Hematopoietic multipotent progenitor cell treated with erythropoietin and hydrocortisone succinate and interleukin-3 and kit ligand, for 4 days (in vitro differentiated cells): ENCODE results near the gene SYCP2L.
"Not testable (repeated sequence)": the region's sequence is repeated elsewhere in the genome, so short reads cannot be mapped to it uniquely, and the experiment has no call there.

Experiments
- DNase-seq: peaks from one replicate; pipeline ENCODE4 v3.0.0-alpha.2; 2015

Gene SYCP2L

GRCh38 chr6:10957414-10957886, 70.6 kb downstream of the SYCP2L start:
- DNase-seq = no peak

- no peak for DNase-seq
Observed at GRCh38 chr6:10960171-10960570, 73.3 kb downstream of the SYCP2L start.

GRCh38 chr6:10961837-10962236, 75.0 kb downstream of the SYCP2L start:
- DNase-seq = no peak

GRCh38 chr6:10962673-10963072, 75.8 kb downstream of the SYCP2L start:
- DNase-seq = no peak

- DNase-seq = no peak
Observed at GRCh38 chr6:10963113-10963512, 76.3 kb downstream of the SYCP2L start.

- no peak for DNase-seq
Observed at GRCh38 chr6:10964684-10965083, 77.8 kb downstream of the SYCP2L start.

GRCh38 chr6:10968776-10969175, 81.9 kb downstream of the SYCP2L start:
- no peak for DNase-seq

- no peak for DNase-seq
Observed at GRCh38 chr6:10970731-10971130, 83.9 kb downstream of the SYCP2L start.

- DNase-seq = no peak
Observed at GRCh38 chr6:10972196-10972595, 85.3 kb downstream of the SYCP2L start.

GRCh38 chr6:10976571-10976970, 89.7 kb downstream of the SYCP2L start:
- no peak for DNase-seq

GRCh38 chr6:10977231-10977968, 90.5 kb downstream of the SYCP2L start:
- no peak for DNase-seq

- no peak for DNase-seq
Observed at GRCh38 chr6:10979603-10980002, 92.8 kb downstream of the SYCP2L start.

GRCh38 chr6:10981409-10981808, 94.6 kb downstream of the SYCP2L start:
- no peak for DNase-seq

- not testable (repeated sequence) for DNase-seq
Observed at GRCh38 chr6:10984959-10985358, 98.1 kb downstream of the SYCP2L start.

- no peak for DNase-seq
Observed at GRCh38 chr6:10989587-10989986, 102.7 kb downstream of the SYCP2L start.

GRCh38 chr6:10991115-10991514, 104.3 kb downstream of the SYCP2L start:
- no peak for DNase-seq

GRCh38 chr6:10993896-10994295, 107.0 kb downstream of the SYCP2L start:
- DNase-seq = no peak

- DNase-seq = no peak
Observed at GRCh38 chr6:10995114-10995707, 108.4 kb downstream of the SYCP2L start.

GRCh38 chr6:10999994-11000393, 113.1 kb downstream of the SYCP2L start:
- no peak for DNase-seq

GRCh38 chr6:11002176-11002575, 115.3 kb downstream of the SYCP2L start:
- DNase-seq = no peak

GRCh38 chr6:11003297-11003696, 116.4 kb downstream of the SYCP2L start:
- not testable (repeated sequence) for DNase-seq

GRCh38 chr6:11006061-11006460, 119.2 kb downstream of the SYCP2L start:
- DNase-seq = no peak

GRCh38 chr6:11007715-11008608, 121.1 kb downstream of the SYCP2L start:
- DNase-seq = no peak

- no peak for DNase-seq
Observed at GRCh38 chr6:11008821-11009220, 122.0 kb downstream of the SYCP2L start.
